ENCODE measurements around the gene SNRPD3. TPM values are rescaled to one million over a fixed set of nuclear protein-coding genes. Genes with fewer than 3 reads are reported as not detected.

The SNRPD3 gene
- total and polyA plus RNA-seq, 5 donors: 63.4 to 109 (median 70.9) TPM

DNA sequence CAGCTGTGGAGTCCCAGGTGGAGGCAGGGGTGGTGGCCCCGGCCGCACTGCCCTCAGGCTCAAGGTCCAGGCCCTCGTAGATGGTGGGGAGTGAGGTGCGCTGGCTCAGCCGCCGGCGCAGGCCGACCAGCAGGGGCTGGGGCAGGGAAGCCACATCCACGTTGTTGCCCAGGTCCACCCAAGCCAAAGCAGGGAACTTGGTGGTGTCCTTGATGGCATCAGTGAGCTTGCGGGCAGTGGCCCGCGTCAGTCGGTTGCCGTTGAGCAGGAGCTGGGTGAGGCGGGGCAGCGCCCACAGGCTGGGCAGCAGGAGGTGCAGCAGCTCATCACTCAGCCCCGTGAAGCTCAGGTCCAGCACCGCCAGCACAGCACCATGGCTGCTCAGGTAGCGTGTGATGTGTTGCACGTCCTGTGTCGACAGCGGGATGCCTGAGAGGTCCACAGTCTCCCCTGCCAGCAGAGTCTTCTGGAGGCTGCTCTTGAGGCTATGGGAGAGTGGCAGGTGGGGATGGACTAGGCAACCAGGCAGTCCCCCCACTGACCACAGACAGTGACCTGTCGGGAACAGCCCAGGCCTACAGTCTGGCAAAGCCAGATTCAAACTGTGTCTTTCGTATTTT lies 30.2 kb downstream of the SNRPD3 start:
- ATAC-seq (no peak), DNase-seq (peak in 1 of 3 donors; percentile 51)
- no peak overlapping the region for H3K4me3 ChIP-seq (ENCODE audit: low read length)
- no peaks in the 10 kb centered on the region for H3K4me1 ChIP-seq (ENCODE audit: control insufficient read depth, insufficient read depth, low read length)
- intact Hi-C loops (cut with DNase I): no loop called here
- 91% methylated on average over 24 of the region's 24 CpGs for WGBS
- no peaks in the 10 kb centered on the region for H3K27me3 ChIP-seq (ENCODE audit: control insufficient read depth, insufficient read depth)
- no peaks in the 10 kb centered on the region for H3K9me3 ChIP-seq (ENCODE audit: control insufficient read depth, low read length)
- H3K27ac ChIP-seq (ENCODE audit: low read length): no peak overlapping the region

DNA sequence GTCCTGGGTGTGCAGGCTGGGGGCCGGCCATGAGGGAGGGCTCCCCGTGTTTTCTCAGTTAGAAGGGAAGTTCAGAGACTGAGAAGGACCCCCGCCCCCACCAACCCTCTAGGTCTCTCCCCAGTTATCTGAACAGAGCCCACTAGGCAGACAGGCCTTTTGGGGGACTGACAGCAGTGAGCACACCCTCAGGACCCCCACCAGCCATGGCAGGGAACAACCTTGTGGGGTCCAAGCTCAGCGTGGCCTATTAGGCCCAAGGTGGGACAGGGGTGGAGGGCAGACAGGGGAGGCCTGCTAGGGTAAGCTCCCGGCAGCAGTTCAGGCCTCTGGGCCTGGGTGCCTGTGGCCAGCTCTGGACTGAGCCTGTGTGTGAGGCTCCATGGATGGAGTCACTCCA lies 31.5 kb downstream of the SNRPD3 start:
- Histone ChIP-seq H3K9me3 (ENCODE audit: control insufficient read depth, low read length) (no peaks in the 10 kb centered on the region), H3K4me1 (ENCODE audit: control insufficient read depth, insufficient read depth, low read length) (no peaks in the 10 kb centered on the region), H3K27me3 (ENCODE audit: control insufficient read depth, insufficient read depth) (no peaks in the 10 kb centered on the region), H3K4me3 (ENCODE audit: low read length) (no peak overlapping the region), H3K27ac (ENCODE audit: low read length) (no peak overlapping the region)
- intact Hi-C loops (cut with DNase I): no loop called here
- ATAC-seq (no peak), DNase-seq (no peak)
- WGBS: 86% methylated on average over 5 of the region's 5 CpGs

- DNase-seq: no peak
- 80% methylated on average over 8 of the region's 8 CpGs for WGBS
Measured at GRCh38 chr22:24587948-24588347, 32.1 kb downstream of the SNRPD3 start.

DNA sequence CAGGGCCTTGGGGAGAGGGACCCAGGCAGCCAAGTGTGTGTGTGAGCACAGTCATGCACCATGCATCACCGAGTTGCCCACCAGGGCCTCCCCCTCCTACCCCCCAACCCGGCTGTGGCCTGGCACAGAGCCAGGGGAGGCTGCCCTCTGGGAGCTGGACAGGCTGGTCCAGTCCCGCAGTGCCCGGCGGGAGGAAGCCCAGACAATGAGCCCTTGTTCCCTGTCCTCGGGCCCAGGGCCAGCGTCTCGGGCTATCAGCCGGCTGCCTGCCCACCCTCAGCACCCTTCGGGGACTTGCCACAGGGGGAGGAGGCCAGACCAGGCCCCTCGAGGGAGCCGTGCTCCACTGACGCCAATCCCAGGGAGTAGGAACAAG lies 32.6 kb downstream of the SNRPD3 start:
- 55% methylated on average over 13 of the region's 13 CpGs for WGBS
- no peak overlapping the region for H3K27ac ChIP-seq (ENCODE audit: low read length)
- no peak for ATAC-seq

More at GRCh38 chr22:24587948-24588347, 32.1 kb downstream of the SNRPD3 start:
- Histone ChIP-seq H3K4me1 (ENCODE audit: control insufficient read depth, insufficient read depth, low read length) (no peaks in the 10 kb centered on the region), H3K27me3 (ENCODE audit: control insufficient read depth, insufficient read depth) (no peaks in the 10 kb centered on the region), H3K27ac (ENCODE audit: low read length) (no peak overlapping the region), H3K9me3 (ENCODE audit: control insufficient read depth, low read length) (no peaks in the 10 kb centered on the region), H3K4me3 (ENCODE audit: low read length) (no peak overlapping the region)
- intact Hi-C loops (cut with DNase I): no loop called here
- no peak for ATAC-seq

GRCh38 chr22:24588757-24589481 lies 33.1 kb downstream of the SNRPD3 start:
- WGBS: 91% methylated on average over 21 of the region's 21 CpGs
- intact Hi-C loops (cut with DNase I): no loop called here
- no peaks in the 10 kb centered on the region for H3K27me3 ChIP-seq (ENCODE audit: control insufficient read depth, insufficient read depth)
- no peak overlapping the region for H3K4me3 ChIP-seq (ENCODE audit: low read length)
- DNase-seq: no peak
- H3K4me1 ChIP-seq (ENCODE audit: control insufficient read depth, insufficient read depth, low read length): no peaks in the 10 kb centered on the region
- ATAC-seq: no peak
- H3K9me3 ChIP-seq (ENCODE audit: control insufficient read depth, low read length): no peaks in the 10 kb centered on the region
- no peak overlapping the region for H3K27ac ChIP-seq (ENCODE audit: low read length)

More for the DNA sequence above, 32.6 kb downstream of the SNRPD3 start:
- Histone ChIP-seq H3K4me1 (ENCODE audit: control insufficient read depth, insufficient read depth, low read length) (no peaks in the 10 kb centered on the region), H3K9me3 (ENCODE audit: control insufficient read depth, low read length) (no peaks in the 10 kb centered on the region), H3K4me3 (ENCODE audit: low read length) (no peak overlapping the region), H3K27me3 (ENCODE audit: control insufficient read depth, insufficient read depth) (no peaks in the 10 kb centered on the region)
- intact Hi-C loops (cut with DNase I): no loop called here
- DNase-seq: peak; percentile 56 to 81 (median 77)

- 91% methylated on average over 7 of the region's 7 CpGs for WGBS
- H3K4me3 ChIP-seq (ENCODE audit: low read length): no peak overlapping the region
- ATAC-seq: no peak
- no peak overlapping the region for H3K27ac ChIP-seq (ENCODE audit: low read length)
- no peak for DNase-seq
- no peaks in the 10 kb centered on the region for H3K9me3 ChIP-seq (ENCODE audit: control insufficient read depth, low read length)
- H3K27me3 ChIP-seq (ENCODE audit: control insufficient read depth, insufficient read depth): no peaks in the 10 kb centered on the region
- no peaks in the 10 kb centered on the region for H3K4me1 ChIP-seq (ENCODE audit: control insufficient read depth, insufficient read depth, low read length)
- intact Hi-C loops (cut with DNase I): no loop called here
Measured at GRCh38 chr22:24589518-24590030, 33.8 kb downstream of the SNRPD3 start.

DNA sequence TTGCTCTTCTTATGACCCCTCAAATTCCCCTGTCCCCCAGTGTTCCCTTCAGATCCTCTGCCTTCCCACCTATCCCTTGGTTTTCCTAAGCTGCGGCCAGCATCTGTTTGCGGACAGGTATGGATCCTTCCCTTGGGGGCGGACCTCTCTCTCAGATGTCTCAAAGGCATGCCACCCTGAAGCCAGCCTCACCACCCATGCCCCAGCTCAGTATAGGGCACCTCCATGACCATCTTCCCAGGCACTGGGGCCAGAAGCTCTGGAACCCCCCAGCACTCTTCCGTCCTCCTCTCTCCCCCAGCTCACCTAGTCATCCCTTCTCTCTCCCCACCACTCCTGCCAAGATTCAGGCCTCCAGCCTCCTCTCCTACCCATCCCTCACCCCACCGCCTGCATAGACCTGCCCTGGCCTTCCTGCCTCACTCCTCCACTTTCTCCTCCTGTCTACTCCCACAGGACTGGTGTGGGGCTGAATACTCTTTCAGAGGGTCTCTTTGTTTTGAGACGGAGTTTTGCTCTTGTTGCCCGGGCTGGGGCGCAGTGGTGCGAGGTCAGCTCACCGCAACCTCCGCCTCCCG lies 34.9 kb downstream of the SNRPD3 start:
- no peaks in the 10 kb centered on the region for H3K9me3 ChIP-seq (ENCODE audit: control insufficient read depth, low read length)
- DNase-seq (no peak), ATAC-seq (no peak)
- intact Hi-C loops (cut with DNase I): no loop called here
- no peaks in the 10 kb centered on the region for H3K4me1 ChIP-seq (ENCODE audit: control insufficient read depth, insufficient read depth, low read length)
- no peak overlapping the region for H3K4me3 ChIP-seq (ENCODE audit: low read length)
- no peak overlapping the region for H3K27ac ChIP-seq (ENCODE audit: low read length)
- no peaks in the 10 kb centered on the region for H3K27me3 ChIP-seq (ENCODE audit: control insufficient read depth, insufficient read depth)
- 98% methylated on average over 12 of the region's 12 CpGs for WGBS

DNA sequence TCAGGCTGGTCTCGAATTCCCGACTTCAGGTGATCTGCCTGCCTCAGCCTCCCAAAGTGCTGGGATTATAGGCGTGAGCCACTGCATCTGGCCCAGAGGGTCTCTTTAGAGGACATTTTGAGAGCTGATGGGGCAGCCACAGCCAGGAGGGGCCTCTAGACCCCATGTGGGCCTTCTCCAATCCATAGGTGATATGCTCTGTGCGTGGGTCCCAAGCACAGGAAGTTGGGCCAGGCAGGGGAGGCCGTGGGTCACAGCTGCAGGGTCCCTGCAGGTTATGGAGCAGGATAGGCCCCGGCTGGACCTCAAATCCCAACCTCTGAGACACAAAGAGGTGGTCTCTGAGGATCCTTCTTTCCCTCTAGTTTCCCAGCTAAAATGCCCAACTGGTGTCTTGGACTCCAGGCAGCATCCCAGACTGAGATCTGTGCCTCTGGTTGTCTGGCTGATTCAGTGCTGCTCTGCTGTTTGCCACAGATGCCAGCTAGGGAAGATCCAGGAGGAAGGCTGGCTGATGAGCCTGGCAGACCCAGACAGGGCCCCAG lies 35.6 kb downstream of the SNRPD3 start:
- Histone ChIP-seq H3K9me3 (ENCODE audit: control insufficient read depth, low read length) (no peaks in the 10 kb centered on the region), H3K27ac (ENCODE audit: low read length) (no peak overlapping the region), H3K27me3 (ENCODE audit: control insufficient read depth, insufficient read depth) (no peaks in the 10 kb centered on the region), H3K4me1 (ENCODE audit: control insufficient read depth, insufficient read depth, low read length) (no peaks in the 10 kb centered on the region), H3K4me3 (ENCODE audit: low read length) (no peak overlapping the region)
- intact Hi-C loops (cut with DNase I): no loop called here
- WGBS: 95% methylated on average over 6 of the region's 6 CpGs
- ATAC-seq (no peak), DNase-seq (no peak)

GRCh38 chr22:24592058-24592850 lies 36.5 kb downstream of the SNRPD3 start:
- Histone ChIP-seq H3K4me3 (ENCODE audit: low read length) (peak overlapping the region; percentile 60), H3K9me3 (ENCODE audit: control insufficient read depth, low read length) (no peaks in the 10 kb centered on the region), H3K4me1 (ENCODE audit: control insufficient read depth, insufficient read depth, low read length) (no peaks in the 10 kb centered on the region), H3K27me3 (ENCODE audit: control insufficient read depth, insufficient read depth) (no peaks in the 10 kb centered on the region), H3K27ac (ENCODE audit: low read length) (peak overlapping the region; percentile 19)
- peak; percentile 1 to 2 for ATAC-seq
- peak in 2 of 3 donors; percentile 73 to 75 for DNase-seq
- whole genome bisulfite sequencing: 9% methylated on average over 33 of the region's 33 CpGs
- intact Hi-C loops (cut with DNase I): no loop called here

DNA sequence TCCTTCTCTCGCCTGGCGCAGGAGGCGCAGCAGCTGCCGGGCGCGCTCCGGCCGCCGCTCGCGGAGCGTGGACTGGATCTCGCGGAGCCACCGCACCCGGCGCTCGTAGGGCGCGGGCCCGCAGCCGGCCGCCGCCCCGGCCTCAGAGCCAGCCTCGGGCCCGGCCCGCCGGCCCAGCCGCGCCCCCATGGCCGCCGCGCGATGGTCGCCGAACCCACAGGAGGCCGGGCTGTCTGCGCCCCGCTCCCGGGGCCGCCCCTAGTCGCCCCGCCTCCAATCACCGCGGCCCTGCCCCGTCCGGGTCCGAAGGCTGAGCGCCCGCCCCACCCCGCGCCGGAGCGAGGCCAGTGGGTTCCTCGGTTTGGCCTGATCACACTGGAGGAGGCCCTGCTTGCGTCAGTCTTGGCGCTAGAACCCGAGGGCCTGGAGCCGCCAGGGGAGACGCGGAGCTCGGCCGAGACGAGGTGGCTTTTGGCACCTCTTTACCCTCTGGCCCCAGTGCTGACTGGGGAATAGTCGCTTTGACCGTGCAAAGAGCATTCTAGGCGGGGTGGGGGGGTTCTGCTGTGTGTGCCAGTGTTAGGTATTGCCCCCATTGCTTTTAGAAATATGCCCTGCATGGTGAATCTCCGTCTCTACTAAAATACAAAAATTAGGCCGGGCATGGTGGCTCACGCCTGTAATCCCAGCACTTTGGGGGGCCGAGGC lies 37.2 kb downstream of the SNRPD3 start, which contains the start of gene LRRC75B:
TSS of gene LRRC75B (minus strand) at position 223 of the 708 bp plus-strand sequence. CDS start at position 189, 34 bp downstream.
- peak within 1 kb of the TSS; percentile 60 for H3K4me3 ChIP-seq (ENCODE audit: low read length)
- DNase-seq (peak; percentile 95 to 98 (median 98)), ATAC-seq (peak; percentile 92 to 95)
- intact Hi-C loops (cut with DNase I): no loop called here
- no peaks in the 10 kb centered on the region for H3K9me3 ChIP-seq (ENCODE audit: control insufficient read depth, low read length)
- H3K27me3 ChIP-seq (ENCODE audit: control insufficient read depth, insufficient read depth): no peaks in the 10 kb centered on the region
- WGBS: 4% methylated on average over 72 of the region's 72 CpGs
- H3K4me1 ChIP-seq (ENCODE audit: control insufficient read depth, insufficient read depth, low read length): no peaks in the 10 kb centered on the region
- peak within 1 kb of the TSS; percentile 34 for H3K27ac ChIP-seq (ENCODE audit: low read length)

All from right cardiac atrium (tissue), 5 donors.